HG03520 (cell line): ENCODE data around the gene XRCC1.
"Not testable (repeated sequence)": the region's sequence is repeated elsewhere in the genome, so short reads cannot be mapped to it uniquely, and the experiment has no call there.

Experiments used
- ATAC-seq: cut with Tn5 transposase; IDR thresholded peaks from one replicate; pipeline ENCODE4 v1.9.1; 2021; ENCODE audit warnings: mild to moderate bottlenecking, moderate library complexity; ENCODE audit not compliant: unreplicated experiment

XRCC1 gene

GRCh38 chr19:43599635-43600295 is 24.4 kb upstream of the XRCC1 start:
- no peak for ATAC-seq

DNA sequence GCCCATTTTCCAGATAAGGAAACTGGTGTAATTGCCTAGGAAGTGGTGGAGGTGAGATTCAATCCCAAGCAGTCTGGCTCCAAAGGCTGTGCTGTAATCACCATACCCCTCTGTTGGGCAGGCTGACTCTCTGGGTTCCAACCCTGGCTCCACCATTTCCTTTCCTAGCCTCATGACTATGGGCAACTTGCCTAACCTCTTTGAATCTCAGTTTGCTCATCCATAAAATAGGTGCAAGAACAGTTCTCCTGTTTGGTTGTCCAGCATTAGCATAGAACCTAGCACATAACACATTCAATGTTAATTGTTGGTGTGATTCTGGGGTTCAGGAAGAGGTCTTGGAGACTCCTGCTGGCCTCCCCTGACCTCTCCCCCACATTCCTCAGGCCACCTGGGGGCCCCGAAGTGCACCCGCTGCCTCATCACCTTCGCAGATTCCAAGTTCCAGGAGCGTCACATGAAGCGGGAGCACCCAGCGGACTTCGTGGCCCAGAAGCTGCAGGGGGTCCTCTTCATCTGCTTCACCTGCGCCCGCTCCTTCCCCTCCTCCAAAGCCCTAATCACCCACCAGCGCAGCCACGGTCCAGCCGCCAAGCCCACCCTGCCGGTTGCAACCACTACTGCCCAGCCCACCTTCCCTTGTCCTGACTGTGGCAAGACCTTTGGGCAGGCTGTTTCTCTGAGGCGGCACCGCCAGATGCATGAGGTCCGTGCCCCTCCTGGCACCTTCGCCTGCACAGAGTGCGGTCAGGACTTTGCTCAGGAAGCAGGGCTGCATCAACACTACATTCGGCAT is 23.3 kb upstream of the XRCC1 start:
- no peak for ATAC-seq

DNA sequence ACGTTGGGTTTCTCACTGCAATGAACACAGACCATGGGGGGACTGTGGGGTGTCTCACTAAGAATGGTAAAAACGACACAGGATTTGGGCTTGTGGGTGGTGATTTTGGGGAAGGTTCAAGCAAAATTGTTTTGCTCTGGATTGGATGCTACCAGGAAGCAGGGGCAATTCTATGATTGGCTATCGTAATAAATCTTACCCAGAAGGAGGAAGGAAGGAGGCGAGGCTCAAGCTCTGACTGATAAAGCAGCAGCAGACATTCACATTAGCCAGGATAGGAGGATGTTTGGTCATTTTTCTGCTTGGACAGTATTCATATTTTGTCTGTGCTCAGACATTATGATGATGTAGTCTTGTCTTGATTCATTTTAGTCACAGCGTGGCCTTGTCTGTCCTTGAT is 22.5 kb upstream of the XRCC1 start:
- no peak for ATAC-seq

DNA sequence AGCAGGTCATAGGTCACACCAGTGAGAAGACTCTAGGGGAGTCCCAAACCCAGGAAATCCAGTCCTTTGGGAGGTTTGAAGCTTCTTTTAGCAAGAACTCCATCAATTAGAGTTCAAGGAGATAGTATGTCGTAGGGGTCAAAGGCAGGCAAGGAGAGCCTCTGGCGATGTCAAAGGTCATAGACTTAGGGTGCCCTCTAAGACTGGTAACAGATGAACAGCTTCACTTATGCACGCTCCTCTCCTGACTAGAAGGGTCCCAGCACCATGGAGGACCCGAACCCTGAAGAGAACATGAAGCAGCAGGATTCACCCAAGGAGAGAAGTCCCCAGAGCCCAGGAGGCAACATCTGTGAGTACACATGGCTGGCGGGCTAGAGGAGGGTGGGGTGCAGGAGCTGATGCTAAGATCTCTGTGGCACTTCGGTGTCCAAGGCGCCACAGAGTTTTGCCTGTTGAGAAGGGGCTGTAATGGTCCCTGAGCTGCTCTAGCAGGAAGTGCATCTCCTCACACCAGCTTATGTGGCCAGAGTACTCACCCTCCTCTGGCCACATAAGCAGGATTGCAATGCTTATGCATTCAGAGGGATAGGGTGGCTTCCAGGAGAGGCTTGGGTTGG is 21.6 kb upstream of the XRCC1 start:
- no peak for ATAC-seq

DNA sequence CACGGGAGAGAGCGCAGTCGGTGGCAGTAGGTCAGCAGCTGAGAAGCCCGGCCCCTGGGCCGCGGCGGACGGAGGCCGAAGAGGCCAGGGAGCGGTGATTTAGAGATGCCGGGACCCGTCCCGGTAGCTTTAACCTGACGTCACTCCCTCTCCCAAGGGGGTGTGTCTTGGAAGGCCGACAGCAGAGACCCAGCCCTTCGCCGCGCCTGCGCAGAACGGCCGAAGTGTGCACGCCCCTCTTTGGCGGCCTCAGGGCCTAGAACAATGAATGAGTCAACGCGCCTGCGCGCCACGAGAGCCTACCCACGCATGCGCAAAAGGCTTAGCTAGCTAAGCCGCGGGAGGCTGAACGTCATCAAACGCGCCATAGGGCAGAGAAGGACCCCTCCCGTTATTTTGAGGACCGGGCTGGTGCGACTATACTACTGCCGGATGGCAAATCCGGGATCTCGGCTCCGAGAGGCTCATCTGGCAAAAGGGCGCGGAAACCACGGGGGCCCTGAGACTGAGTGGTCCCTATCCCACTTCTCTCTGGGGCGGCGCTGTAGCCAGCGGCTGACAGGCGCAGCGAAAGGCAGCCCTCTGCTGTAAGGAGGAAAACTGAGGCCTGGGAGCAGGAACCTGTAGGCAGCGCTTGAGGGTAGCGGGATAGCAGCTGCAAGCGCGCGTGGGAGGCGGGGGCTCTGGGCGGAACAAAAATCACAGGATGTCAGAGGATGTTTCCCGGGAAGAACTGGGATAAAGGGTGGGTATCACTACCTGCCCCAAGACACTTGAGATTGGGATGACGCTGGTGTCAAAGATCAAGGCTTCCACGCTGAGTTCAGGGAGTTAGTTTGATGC is 20.9 kb upstream of the XRCC1 start, which contains the start of the genes IRGQ and ZNF576:
IRGQ (minus strand) TSS at position 136 of the 843 bp plus-strand sequence. CDS start 796 bp downstream, outside the sequence.
ZNF576 (plus strand) TSS at position 597 of the 843 bp plus-strand sequence. CDS start 514 bp downstream, outside the sequence.
- ATAC-seq = peak; percentile 81

GRCh38 chr19:43595605-43595998 is 20.3 kb upstream of the XRCC1 start:
- peak; percentile 8 for ATAC-seq

- ATAC-seq = no peak
These were observed 19.6 kb upstream of the XRCC1 start for GRCh38 chr19:43594710-43595604.

- ATAC-seq = no peak
These were observed 18.9 kb upstream of the XRCC1 start for GRCh38 chr19:43594081-43594697.

DNA sequence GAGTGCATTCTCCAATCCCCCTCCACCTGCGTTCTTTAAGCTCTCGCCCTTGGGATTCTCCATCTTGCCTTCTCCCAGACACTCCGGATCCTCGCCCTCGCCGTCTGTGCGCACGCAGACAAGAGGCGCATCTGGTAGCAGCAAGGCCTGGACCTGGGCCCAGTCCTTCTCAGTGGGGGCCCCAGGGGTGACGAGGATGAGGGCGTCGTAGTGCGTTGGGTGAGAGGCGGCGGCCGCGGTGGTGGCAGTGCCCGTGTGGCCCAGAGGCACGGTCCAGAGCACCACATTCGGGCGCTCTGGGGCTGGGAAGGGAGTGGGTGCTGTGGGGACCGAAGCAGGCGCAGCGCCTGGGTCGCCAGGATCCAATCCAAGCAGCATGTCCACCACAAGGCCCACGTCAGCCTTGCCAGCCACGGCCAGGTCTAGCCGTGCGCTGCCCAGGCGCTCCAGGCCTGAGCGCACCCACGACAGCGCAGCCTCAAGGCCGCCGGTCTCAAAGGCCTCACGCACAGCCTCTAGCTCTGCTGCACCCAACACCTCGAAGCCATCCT is 17.5 kb upstream of the XRCC1 start:
- ATAC-seq = no peak

GRCh38 chr19:43591904-43592772 is 16.8 kb upstream of the XRCC1 start:
- no peak for ATAC-seq

DNA sequence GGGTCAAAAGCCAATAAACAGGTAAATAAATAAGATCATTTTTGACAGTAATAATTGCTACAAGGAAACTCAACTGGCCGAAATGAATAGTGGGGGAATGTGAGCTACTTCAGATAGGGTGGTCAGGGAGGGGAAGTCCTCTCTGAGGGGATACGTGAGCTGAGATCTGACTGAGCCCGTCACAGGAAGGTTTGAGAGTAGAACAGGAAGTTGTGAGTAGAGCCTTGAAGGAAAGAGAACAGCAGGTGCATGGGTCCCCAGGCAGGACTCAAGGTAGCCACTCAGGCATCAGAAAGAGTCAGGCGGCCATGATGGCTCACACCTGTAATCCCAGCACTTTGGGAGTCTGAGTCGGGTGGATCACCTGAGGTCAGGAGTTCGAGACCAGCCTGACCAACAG is 14.4 kb upstream of the XRCC1 start:
- no peak for ATAC-seq

GRCh38 chr19:43589277-43589676 is 13.9 kb upstream of the XRCC1 start:
- ATAC-seq = no peak

DNA sequence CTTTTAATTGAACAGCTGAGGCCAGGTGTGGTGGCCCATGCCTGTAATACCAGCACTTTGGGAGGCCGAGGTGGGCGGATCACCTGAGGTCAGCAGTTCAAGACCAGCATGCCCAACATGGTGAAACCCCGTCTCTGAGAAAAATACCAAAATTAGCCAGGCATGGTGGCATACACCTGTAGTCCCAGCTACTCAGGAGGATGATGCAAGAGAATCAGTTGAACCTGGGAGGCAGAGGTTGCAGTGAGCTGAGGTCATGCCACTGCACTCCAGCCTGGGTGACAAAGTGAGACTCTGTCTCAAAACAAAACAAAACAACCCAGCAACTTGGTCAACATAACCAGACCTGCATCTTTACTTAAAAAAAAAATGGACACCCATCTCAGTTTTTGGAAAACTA is 11.7 kb upstream of the XRCC1 start:
- not testable (repeated sequence) for ATAC-seq

GRCh38 chr19:43586346-43586745 is 11.0 kb upstream of the XRCC1 start:
- no peak for ATAC-seq

GRCh38 chr19:43584484-43584883 is 9.2 kb upstream of the XRCC1 start:
- ATAC-seq = no peak

- no peak for ATAC-seq
These were observed 7.2 kb upstream of the XRCC1 start for GRCh38 chr19:43582495-43582894.

DNA sequence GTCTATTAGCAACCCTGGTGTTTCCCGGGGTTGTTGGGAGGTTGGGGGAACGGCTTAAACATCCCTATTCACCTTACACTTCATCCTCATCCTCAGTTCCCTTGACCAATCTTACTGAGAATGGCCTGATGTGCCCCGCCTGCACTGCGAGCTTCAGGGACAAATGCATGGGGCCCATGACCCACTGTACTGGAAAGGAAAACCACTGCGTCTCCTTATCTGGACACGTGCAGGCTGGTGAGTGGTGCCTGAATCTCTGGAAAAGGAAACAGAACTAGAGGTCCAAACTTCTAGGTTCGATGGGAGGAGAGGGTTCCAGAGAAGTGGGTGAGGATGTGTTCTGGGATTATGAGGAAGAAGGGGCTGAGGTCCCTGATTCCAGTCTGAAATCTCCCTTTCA is 6.1 kb upstream of the XRCC1 start:
- ATAC-seq = no peak

- ATAC-seq = no peak
These were observed 3.5 kb upstream of the XRCC1 start for GRCh38 chr19:43578787-43579186.
